Astrocyte of the spinal cord (primary cell): ENCODE measurements around the gene LTC4S.
A peak's percentile ranks its signal among the peaks of the same experiment; 100 is the strongest.
"Not testable (repeated sequence)": the region's sequence is repeated elsewhere in the genome, so short reads cannot be mapped to it uniquely, and the experiment has no call there.

ENCODE experiments used
- DNase-seq: peaks from one replicate; pipeline ENCODE4 v3.0.0; 2011; ENCODE audit warnings: low read depth, low spot score
- H3K4me3 ChIP-seq: 2 replicates; pipeline ENCODE4 v1.5.1; 2011; ENCODE audit warnings: low read depth, mild to moderate bottlenecking, low read length, moderate library complexity
- in situ Hi-C: cut with HindIII; loops from 2 replicates; pipeline ENCODE4 v1.10.0; 2017; ENCODE audit warnings: low sequenced_read_pairs
- TF ChIP-seq, protein P1 (sequence below): IDR thresholded peaks from 2 replicates; pipeline ENCODE4 v1.5.1; 2012; ENCODE audit warnings: low read depth, mild to moderate bottlenecking, low read length, inconsistent platforms

The LTC4S gene, protein sequence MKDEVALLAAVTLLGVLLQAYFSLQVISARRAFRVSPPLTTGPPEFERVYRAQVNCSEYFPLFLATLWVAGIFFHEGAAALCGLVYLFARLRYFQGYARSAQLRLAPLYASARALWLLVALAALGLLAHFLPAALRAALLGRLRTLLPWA

DNA sequence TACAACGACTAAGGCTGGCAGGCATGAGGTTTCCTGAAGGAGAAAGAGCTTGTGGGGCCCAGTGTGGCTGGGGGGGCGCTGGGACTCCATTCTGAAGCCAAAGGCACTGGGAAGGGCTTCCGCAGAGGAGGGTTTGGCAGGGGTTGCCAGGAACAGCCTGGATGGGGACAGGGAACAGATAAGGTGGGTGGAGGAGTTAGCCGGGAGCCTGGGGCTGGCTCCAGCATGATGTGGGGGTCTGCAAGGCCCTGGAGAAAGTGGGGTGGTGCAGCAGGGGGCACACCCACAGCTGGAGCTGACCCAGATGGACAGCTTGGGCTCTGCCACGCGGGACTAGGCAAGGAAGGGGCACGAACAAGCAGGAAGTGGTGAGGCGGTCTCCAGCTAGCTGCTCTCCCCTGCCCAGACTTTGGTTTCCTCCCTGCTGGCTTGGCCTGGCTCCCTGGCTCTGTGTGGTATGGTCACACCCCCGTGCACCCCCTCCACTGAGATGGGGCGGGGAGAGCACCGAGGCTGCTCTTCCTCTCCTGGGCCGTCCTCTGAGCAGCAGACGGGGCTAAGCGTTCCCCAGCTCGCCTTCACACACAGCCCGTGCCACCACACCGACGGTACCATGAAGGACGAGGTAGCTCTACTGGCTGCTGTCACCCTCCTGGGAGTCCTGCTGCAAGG is at the start of gene LTC4S:
TSS of gene LTC4S (plus strand) at position 519 of the 672 bp plus-strand sequence. CDS start at position 614, 95 bp downstream.
- H3K4me3 ChIP-seq, result no peak within 1 kb of the TSS
- peak; percentile 68 for DNase-seq
- TF ChIP-seq, protein P1, sequence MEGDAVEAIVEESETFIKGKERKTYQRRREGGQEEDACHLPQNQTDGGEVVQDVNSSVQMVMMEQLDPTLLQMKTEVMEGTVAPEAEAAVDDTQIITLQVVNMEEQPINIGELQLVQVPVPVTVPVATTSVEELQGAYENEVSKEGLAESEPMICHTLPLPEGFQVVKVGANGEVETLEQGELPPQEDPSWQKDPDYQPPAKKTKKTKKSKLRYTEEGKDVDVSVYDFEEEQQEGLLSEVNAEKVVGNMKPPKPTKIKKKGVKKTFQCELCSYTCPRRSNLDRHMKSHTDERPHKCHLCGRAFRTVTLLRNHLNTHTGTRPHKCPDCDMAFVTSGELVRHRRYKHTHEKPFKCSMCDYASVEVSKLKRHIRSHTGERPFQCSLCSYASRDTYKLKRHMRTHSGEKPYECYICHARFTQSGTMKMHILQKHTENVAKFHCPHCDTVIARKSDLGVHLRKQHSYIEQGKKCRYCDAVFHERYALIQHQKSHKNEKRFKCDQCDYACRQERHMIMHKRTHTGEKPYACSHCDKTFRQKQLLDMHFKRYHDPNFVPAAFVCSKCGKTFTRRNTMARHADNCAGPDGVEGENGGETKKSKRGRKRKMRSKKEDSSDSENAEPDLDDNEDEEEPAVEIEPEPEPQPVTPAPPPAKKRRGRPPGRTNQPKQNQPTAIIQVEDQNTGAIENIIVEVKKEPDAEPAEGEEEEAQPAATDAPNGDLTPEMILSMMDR, result no peak
- in situ Hi-C loops, result no loop called here

DNA sequence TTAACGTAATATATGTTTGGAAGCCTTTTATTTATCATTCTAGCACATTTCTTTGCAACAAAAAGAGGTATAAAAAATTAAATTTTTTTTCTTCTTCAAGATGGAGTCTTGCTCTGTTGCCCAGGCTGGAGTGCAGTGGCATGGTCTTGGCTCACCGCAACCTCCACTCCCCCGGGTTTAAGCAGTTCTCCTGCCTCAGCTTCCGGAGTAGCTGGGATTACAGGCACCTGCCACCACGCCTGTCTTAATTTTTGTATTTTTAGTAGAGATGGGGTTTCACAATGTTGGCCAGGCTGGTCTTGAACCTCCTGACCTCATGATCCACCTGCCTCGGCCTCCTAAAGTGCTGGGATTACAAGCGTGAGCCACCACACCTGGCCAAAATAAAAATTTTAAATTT is 49.7 kb upstream of the LTC4S start:
- in situ Hi-C loops, H3K4me3 ChIP-seq, DNase-seq: not testable (repeated sequence)

DNA sequence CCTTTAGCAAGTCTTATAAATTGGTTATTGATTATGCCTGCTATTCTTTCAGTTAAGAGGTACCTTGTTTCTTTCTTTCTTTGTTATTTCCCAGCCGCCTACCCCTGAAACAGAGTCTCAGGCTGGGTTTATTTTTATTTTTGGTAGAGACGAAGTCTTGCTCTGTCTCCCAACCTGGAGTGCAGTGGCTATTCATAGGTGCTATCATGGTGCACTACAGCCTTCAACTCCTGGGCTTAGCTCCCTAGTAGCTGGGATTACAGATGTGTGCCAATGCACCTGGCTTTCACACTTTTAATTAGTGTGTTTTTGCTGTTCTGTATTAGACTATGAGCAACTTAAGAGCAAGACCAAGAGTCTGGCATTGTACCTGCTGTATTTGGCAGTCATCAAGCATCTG is 46.9 kb upstream of the LTC4S start:
- in situ Hi-C loops, result no loop called here
- TF ChIP-seq, protein P1, result no peak
- H3K4me3 ChIP-seq, result no peak overlapping the region
- no peak for DNase-seq

DNA sequence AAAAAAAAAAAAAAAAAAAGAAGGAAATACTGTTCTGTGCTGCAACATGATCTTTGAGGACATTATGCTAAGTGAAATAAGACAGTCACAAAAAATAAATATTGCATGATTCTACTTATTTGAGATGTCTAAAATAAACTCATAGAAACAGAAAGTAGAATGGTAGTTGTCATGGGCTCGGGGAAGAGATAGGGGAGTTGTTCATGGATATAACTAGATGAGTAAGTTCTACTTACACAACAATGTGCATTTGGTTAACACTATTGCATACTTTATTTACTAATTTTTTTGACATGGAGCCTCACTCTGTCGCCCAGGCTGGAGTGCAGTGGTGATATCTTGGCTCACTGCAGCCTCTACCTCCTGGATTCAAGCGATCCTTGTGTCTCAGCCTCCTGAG is 46.0 kb upstream of the LTC4S start:
- in situ Hi-C loops, result no loop called here
- no peak for DNase-seq

DNA sequence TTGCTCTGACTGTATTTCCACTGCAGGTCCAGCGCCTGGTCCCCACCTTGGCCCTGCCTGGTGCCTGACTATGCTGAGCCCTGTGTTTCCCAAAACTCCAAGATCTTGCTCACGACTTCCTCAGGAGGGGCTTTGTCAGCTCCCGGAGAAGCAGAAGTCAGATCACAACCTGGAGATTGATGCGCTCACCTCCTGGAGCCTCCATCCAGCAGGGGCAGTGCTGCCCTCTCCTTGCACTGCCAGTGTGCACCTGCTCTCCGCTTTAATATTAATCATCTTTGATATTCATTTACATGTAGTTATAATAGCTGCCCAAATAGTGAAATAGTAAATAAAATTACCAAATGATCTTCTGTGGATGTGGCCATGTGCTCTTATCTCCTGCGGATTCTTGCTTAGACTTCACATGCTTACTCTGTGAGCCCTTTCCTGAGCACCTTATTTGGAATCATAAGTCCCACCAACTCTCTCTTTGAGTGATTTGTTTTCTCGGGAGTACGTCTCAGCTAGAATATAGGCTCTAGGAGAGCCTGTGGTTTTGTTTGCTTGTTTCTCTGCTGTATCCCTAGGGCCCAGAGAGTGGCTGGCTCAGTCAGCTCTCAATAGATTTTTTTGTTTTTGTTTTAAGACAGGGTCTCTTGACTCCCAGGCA is 43.8 kb upstream of the LTC4S start:
- no peak overlapping the region for H3K4me3 ChIP-seq
- TF ChIP-seq, protein P1, result no peak
- DNase-seq, result no peak
- in situ Hi-C loops, result no loop called here

More for the DNA sequence above, 46.0 kb upstream of the LTC4S start:
- H3K4me3 ChIP-seq, result no peak overlapping the region
- TF ChIP-seq, protein P1, result no peak

DNA sequence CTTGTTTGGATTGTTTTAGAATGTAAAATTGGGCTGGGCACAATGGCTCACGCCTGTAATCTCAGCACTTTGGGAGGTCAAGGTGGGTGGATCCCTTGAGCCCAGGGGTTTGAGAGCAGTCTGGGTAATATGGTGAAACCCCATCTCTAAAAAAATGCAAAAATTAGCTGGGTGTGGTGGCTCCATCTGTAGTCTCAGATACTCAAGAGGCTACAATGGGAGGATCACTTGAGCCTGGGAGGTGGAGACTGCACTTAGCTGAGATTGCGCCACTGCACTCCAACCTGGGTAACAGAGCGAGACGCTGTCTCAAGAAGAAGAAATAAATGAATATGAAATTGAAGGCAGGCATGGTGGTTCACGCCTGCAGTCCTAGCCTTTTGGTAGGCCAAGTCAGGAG is 39.8 kb upstream of the LTC4S start:
- TF ChIP-seq, protein P1, result no peak
- no peak for DNase-seq
- in situ Hi-C loops, result no loop called here
- no peak overlapping the region for H3K4me3 ChIP-seq

DNA sequence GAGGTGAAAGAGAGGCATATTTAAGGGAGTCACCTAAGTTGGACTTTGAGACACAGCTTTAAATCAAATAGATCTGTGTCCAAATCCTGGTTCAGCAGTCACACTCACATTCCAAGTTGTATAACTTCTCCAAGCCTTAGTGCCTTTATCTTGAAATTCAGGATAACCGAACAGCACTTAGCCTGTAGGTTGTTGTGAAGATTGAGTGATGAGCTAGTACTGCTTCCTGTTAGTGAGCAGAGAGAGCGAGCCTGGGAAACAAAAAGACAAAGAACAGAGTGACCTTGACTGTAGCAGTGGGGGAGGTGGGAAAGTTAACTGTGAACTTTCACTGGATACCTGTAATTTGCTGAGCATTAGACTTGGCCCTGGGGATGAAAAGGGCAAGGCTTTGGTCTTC is 38.8 kb upstream of the LTC4S start:
- in situ Hi-C loops, result no loop called here
- TF ChIP-seq, protein P1, result no peak

More for the DNA sequence above, 38.8 kb upstream of the LTC4S start:
- no peak for DNase-seq
- no peak overlapping the region for H3K4me3 ChIP-seq
